CD14-positive monocyte (primary cell): ENCODE results near the gene ADGRG6. TPM values are rescaled to one million over a fixed set of nuclear protein-coding genes. Genes with fewer than 3 reads are reported as not detected.

Source experiments
- DNase-seq, 3 donors: peaks; one replicate each; pipeline ENCODE4 v3.0.0-alpha.2; 2011 to 2022
- H2AFZ ChIP-seq: 2 replicates; pipeline ENCODE4 v1.6.0; 2012; ENCODE audit warnings: mild to moderate bottlenecking, low read depth, low read length, inconsistent platforms; ENCODE audit not compliant: insufficient read depth, poor library complexity, severe bottlenecking
- H3K27ac ChIP-seq, 2 donors: 1 replicate in 1 of 2; 2 replicates in 1 of 2; pipeline ENCODE4 v1.5.1; 2012 to 2013; ENCODE audit warnings: low read length in 2 of 2, control low read depth in 1 of 2, inconsistent platforms in 1 of 2, low read depth in 1 of 2, mild to moderate bottlenecking in 1 of 2
- H3K27me3 ChIP-seq, 2 donors: one replicate each; pipeline versions ENCODE4 v1.6.0 to v1.6.1; 2011 to 2013; ENCODE audit warnings: low read length in 2 of 2; ENCODE audit not compliant: control insufficient read depth in 2 of 2, insufficient read depth in 2 of 2
- H3K36me3 ChIP-seq, 2 donors: replicated peaks in 1 of 2; 1 replicate in 1 of 2; 2 replicates in 1 of 2; pipeline versions ENCODE4 v1.5.1 to v1.6.1; 2012 to 2013; ENCODE audit warnings: low read length in 2 of 2, control low read depth in 1 of 2, inconsistent platforms in 1 of 2, mild to moderate bottlenecking in 1 of 2; ENCODE audit not compliant: insufficient read depth in 2 of 2, control insufficient read depth in 1 of 2
- H3K4me1 ChIP-seq, 2 donors: 1 replicate in 1 of 2; 2 replicates in 1 of 2; pipeline versions ENCODE4 v1.5.1 to v1.6.1; 2012 to 2013; ENCODE audit warnings: low read length in 2 of 2, control low read depth in 1 of 2, inconsistent platforms in 1 of 2, mild to moderate bottlenecking in 1 of 2, moderate library complexity in 1 of 2; ENCODE audit not compliant: insufficient read depth in 2 of 2, control insufficient read depth in 1 of 2
- H3K4me2 ChIP-seq: replicated peaks from 2 replicates; pipeline ENCODE3; 2012; ENCODE audit warnings: low read length, moderate library complexity, mild to moderate bottlenecking; ENCODE audit not compliant: poor library complexity, severe bottlenecking; ENCODE audit errors: extremely low read depth
- H3K4me3 ChIP-seq, 3 experiments: fragments of 200-600 bp in 1 of 3; sonication (generic) in 1 of 3; replicated peaks in 1 of 3; 1 replicate in 2 of 3; 2 replicates in 1 of 3; pipeline ENCODE4 v1.5.1; 2011 to 2013; ENCODE audit warnings: low read length in 3 of 3, mild to moderate bottlenecking in 3 of 3, control low read depth in 2 of 3, low read depth in 2 of 3, inconsistent platforms in 1 of 3, moderate library complexity in 1 of 3
- H3K79me2 ChIP-seq: 2 replicates; pipeline ENCODE4 v1.6.0; 2012; ENCODE audit warnings: mild to moderate bottlenecking, control low read depth, inconsistent platforms, low read length, moderate library complexity; ENCODE audit not compliant: insufficient read depth
- H3K9ac ChIP-seq: 2 replicates; pipeline ENCODE4 v1.6.0; 2017; ENCODE audit warnings: low read length, mild to moderate bottlenecking; ENCODE audit not compliant: insufficient read depth, poor library complexity, severe bottlenecking
- H3K9me3 ChIP-seq, 2 donors: replicated peaks in 1 of 2; 1 replicate in 1 of 2; 2 replicates in 1 of 2; pipeline versions ENCODE4 v1.5.1 to v1.6.1; 2012 to 2013; ENCODE audit warnings: low read length in 2 of 2, control low read depth in 1 of 2; ENCODE audit not compliant: control insufficient read depth in 1 of 2, insufficient read depth in 1 of 2
- H4K20me1 ChIP-seq: 2 replicates; pipeline ENCODE4 v1.6.0; 2012; ENCODE audit warnings: mild to moderate bottlenecking, low read length, control low read depth, moderate library complexity; ENCODE audit not compliant: insufficient read depth
- H3K27ac Mint-ChIP-seq, 7 donors: one replicate each; pipeline ENCODE4 v1.8.0; 2020; ENCODE audit warnings: mild to moderate bottlenecking in 7 of 7, mixed read lengths in 7 of 7, moderate library complexity in 6 of 7, inconsistent platforms in 2 of 7
- H3K27me3 Mint-ChIP-seq, 3 donors: one replicate each; pipeline ENCODE4 v1.8.0; 2021 to 2022; ENCODE audit warnings: low read depth in 3 of 3, mild to moderate bottlenecking in 3 of 3, mixed read lengths in 3 of 3, moderate library complexity in 3 of 3, inconsistent platforms in 1 of 3
- H3K36me3 Mint-ChIP-seq, 2 donors: one replicate each; pipeline ENCODE4 v1.8.0; 2020; ENCODE audit warnings: mixed read lengths in 2 of 2, inconsistent platforms in 1 of 2, mild to moderate bottlenecking in 1 of 2
- H3K4me1 Mint-ChIP-seq: one replicate; pipeline ENCODE4 v1.8.0; 2020; ENCODE audit warnings: mild to moderate bottlenecking, mixed read lengths
- H3K4me3 Mint-ChIP-seq, 2 donors: one replicate each; pipeline ENCODE4 v1.8.0; 2020; ENCODE audit warnings: mild to moderate bottlenecking in 2 of 2, mixed read lengths in 2 of 2, moderate library complexity in 1 of 2
- H3K9me3 Mint-ChIP-seq, 7 donors: one replicate each; pipeline ENCODE4 v1.8.0; 2020 to 2022; ENCODE audit warnings: mixed read lengths in 7 of 7, mild to moderate bottlenecking in 6 of 7, moderate library complexity in 6 of 7, inconsistent platforms in 2 of 7
- WGBS: methylation state at CpG from one replicate; pipeline ENCODE4 v1.1.5; 2013; ENCODE audit warnings: missing lambda C conversion rate; ENCODE audit not compliant: insufficient coverage; 5-methylcytosine and 5-hydroxymethylcytosine counted together
- intact Hi-C, 2 donors: fragments of 100-400 bp; cut with micrococcal nuclease; formaldehyde crosslinking; loops; one replicate each; pipeline versions ENCODE4 v1.15.0 to v1.15.1; 2023
- polyA plus RNA-seq, 3 donors: library from polyadenylated mRNA; depleted of rRNA in 1 of 3; unstranded in 2 of 3; stranded (reverse) in 1 of 3; fragments of 300-500 nt in 2 of 3; fragments of >200 nt in 1 of 3; fragmentation: Illumina TruSeq in 2 of 3; gene quantifications; 1 replicate in 2 of 3; 2 replicates in 1 of 3; pipeline ENCODE4 v1.2.3, GENCODE V29; 2012 to 2021
- TF ChIP-seq, protein P1 (sequence below): fragments of 200-600 bp; IDR thresholded peaks from one replicate; pipeline ENCODE4 v1.8.0; 2022; ENCODE audit warnings: antibody characterized with exemption, mild to moderate bottlenecking

ADGRG6 gene
- polyA plus RNA-seq, 3 donors, result 0.18 to 0.31 TPM; not detected in 1

DNA sequence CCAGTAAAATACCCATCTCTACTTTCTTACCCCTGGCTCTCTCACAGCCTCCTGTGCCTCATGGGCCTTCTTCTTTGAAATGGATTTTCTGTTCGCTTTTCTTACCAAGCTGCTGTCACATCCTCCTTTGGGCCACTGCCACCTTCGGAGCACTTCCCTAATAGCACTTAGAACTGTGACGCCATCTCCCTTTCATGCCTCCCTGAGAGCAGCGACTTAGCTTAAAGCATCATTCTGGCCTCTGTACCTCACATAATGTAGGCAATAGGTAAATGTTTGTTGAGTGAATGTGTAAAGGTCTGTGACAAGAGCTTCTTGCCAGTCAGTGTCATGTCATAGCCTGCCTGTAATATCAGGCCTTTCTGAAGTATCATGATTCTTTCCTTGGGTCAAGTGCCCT, 78.8 kb downstream of the ADGRG6 start:
- 0% methylated on average over 1 of the region's 4 CpGs for WGBS
- TF ChIP-seq, protein P1, sequence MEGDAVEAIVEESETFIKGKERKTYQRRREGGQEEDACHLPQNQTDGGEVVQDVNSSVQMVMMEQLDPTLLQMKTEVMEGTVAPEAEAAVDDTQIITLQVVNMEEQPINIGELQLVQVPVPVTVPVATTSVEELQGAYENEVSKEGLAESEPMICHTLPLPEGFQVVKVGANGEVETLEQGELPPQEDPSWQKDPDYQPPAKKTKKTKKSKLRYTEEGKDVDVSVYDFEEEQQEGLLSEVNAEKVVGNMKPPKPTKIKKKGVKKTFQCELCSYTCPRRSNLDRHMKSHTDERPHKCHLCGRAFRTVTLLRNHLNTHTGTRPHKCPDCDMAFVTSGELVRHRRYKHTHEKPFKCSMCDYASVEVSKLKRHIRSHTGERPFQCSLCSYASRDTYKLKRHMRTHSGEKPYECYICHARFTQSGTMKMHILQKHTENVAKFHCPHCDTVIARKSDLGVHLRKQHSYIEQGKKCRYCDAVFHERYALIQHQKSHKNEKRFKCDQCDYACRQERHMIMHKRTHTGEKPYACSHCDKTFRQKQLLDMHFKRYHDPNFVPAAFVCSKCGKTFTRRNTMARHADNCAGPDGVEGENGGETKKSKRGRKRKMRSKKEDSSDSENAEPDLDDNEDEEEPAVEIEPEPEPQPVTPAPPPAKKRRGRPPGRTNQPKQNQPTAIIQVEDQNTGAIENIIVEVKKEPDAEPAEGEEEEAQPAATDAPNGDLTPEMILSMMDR, result no peak
- peaks cover 30% of the 10 kb centered on the region for H3K4me1 Mint-ChIP-seq
- H2AFZ ChIP-seq, result no peak overlapping the region
- intact Hi-C loops, result no loop called here
- H3K4me2 ChIP-seq, result no peak overlapping the region
- no peaks in the 10 kb centered on the region for H3K79me2 ChIP-seq
- H3K9me3 Mint-ChIP-seq, result no peaks in the 10 kb centered on the region
- DNase-seq, result peak; percentile 55 to 61 (median 56)
- peak overlapping the region in 1 of 2 donors; percentile 43 for H3K27ac ChIP-seq
- no peaks in the 10 kb centered on the region for H3K9me3 ChIP-seq
- H3K27ac Mint-ChIP-seq, result peak overlapping the region in 5 of 7 donors; percentile 3 to 85 (median 65)
- H3K4me1 ChIP-seq, result peaks cover 21 to 32% of the 10 kb centered on the region in 2 donors
- no peak overlapping the region for H3K9ac ChIP-seq
- H3K4me3 ChIP-seq, result no peak overlapping the region
- peaks cover 0 to 3% (median 0%) of the 10 kb centered on the region in 3 donors for H3K27me3 Mint-ChIP-seq
- no peaks in the 10 kb centered on the region for H3K36me3 Mint-ChIP-seq
- H4K20me1 ChIP-seq, result no peaks in the 10 kb centered on the region
- H3K27me3 ChIP-seq, result no peaks in the 10 kb centered on the region
- H3K36me3 ChIP-seq, result no peaks in the 10 kb centered on the region
- no peak overlapping the region for H3K4me3 Mint-ChIP-seq

DNA sequence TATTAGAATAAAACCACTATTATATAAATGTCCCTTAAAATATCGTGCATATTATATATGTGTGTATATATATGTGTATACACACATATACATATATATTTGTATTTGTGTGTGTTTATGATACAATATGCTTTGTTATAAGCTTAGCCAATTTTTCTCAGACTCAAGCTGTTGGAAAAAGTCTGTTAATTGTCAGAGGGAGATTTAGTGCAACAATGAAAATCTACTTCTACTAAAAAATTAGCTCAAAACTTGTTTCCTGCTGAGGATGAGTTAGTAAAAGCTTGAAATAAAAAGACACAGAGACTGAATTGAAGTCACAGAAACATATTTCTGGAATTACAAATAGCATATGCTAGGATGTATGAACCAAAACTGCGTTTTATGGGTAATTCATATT, 79.4 kb downstream of the ADGRG6 start:
- Mint-ChIP-seq H3K4me3 (no peak overlapping the region), H3K9me3 (no peaks in the 10 kb centered on the region), H3K36me3 (no peaks in the 10 kb centered on the region), H3K4me1 (peaks cover 30% of the 10 kb centered on the region), H3K27ac (no peak overlapping the region), H3K27me3 (peaks cover 0 to 3% (median 0%) of the 10 kb centered on the region in 3 donors)
- Histone ChIP-seq H3K4me2 (no peak overlapping the region), H3K36me3 (no peaks in the 10 kb centered on the region), H3K79me2 (no peaks in the 10 kb centered on the region), H3K4me1 (peaks cover 21 to 32% of the 10 kb centered on the region in 2 donors), H3K27ac (no peak overlapping the region), H3K27me3 (no peaks in the 10 kb centered on the region), H4K20me1 (no peaks in the 10 kb centered on the region), H3K9ac (no peak overlapping the region), H3K4me3 (no peak overlapping the region), H3K9me3 (no peaks in the 10 kb centered on the region), H2AFZ (peak overlapping the region; percentile 27)
- TF ChIP-seq, protein P1, result no peak
- intact Hi-C loops, result no loop called here
- no peak for DNase-seq
- WGBS, result no CpG with 5 or more reads among the region's 2 CpGs
